Nephron (organoid): Measurements from ENCODE around the gene FUS.

ENCODE experiments used
- H3K27ac Mint-ChIP-seq, 3 experiments: 2 replicates each; pipeline ENCODE4 v1.8.0; 2020; ENCODE audit warnings: mixed read lengths in 3 of 3, mild to moderate bottlenecking in 2 of 3, moderate library complexity in 1 of 3
- H3K27me3 Mint-ChIP-seq: 2 replicates; pipeline ENCODE4 v1.8.0; 2021; ENCODE audit warnings: low read depth, mild to moderate bottlenecking, moderate library complexity, mixed read lengths
- H3K36me3 Mint-ChIP-seq: 2 replicates; pipeline ENCODE4 v1.8.0; 2020; ENCODE audit warnings: low read depth, mixed read lengths
- H3K4me1 Mint-ChIP-seq: 2 replicates; pipeline ENCODE4 v1.8.0; 2020; ENCODE audit warnings: mixed read lengths
- H3K4me3 Mint-ChIP-seq, 3 experiments: 2 replicates each; pipeline ENCODE4 v1.8.0; 2020; ENCODE audit warnings: mild to moderate bottlenecking in 3 of 3, mixed read lengths in 3 of 3, moderate library complexity in 2 of 3
- H3K9me3 Mint-ChIP-seq: 2 replicates; pipeline ENCODE4 v1.8.0; 2020; ENCODE audit warnings: mixed read lengths
- TF ChIP-seq, protein P1 (sequence below), 3 experiments: fragments of 200-600 bp; sonication (generic); IDR thresholded peaks; one replicate each; pipeline ENCODE4 v1.5.0; 2021; ENCODE audit warnings: antibody characterized with exemption in 3 of 3; ENCODE audit not compliant: unreplicated experiment in 3 of 3

The FUS gene

DNA sequence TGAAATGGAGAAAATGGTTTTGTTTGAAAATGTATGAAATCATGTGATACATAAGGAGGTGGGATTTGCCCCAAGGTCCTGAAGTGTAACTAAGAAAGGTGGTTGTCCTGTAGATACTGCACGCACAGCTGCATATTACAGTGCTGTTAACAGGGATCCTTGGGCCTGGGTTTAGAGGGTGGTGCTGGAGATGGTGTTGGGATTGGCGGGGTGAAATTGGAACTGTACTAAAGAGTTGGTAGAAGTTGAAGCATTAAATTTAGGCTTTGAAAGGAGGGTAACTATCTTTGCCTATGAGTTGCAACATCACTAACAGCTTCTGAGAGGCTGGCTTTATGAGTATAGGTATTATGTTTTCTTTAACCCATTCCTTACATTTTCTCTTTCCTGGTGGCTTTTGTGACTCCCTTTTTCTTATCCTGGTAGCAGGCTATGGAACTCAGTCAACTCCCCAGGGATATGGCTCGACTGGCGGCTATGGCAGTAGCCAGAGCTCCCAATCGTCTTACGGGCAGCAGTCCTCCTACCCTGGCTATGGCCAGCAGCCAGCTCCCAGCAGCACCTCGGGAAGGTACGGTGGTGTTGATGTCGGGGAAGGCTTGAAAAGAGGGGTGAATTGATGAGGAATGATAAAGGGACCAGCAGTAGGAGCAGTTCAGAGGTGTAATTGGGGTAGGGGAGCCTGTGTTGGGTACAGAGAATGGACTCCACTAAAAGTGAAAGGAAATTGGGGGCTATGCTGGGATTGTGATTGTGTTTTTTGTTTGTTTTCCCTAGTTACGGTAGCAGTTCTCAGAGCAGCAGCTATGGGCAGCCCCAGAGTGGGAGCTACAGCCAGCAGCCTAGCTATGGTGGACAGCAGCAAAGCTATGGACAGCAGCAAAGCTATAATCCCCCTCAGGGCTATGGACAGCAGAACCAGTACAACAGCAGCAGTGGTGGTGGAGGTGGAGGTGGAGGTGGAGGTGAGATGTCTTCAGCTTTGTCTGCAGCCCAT is 3.8 kb downstream of the FUS start:
- peak overlapping the region; percentile 60 to 95 (median 94) for H3K4me3 Mint-ChIP-seq
- H3K36me3 Mint-ChIP-seq = peaks cover 73% of the 10 kb centered on the region
- no peaks in the 10 kb centered on the region for H3K9me3 Mint-ChIP-seq
- H3K27ac Mint-ChIP-seq = no peak overlapping the region
- peaks cover 31% of the 10 kb centered on the region for H3K4me1 Mint-ChIP-seq
- no peaks in the 10 kb centered on the region for H3K27me3 Mint-ChIP-seq
- TF ChIP-seq, protein P1, sequence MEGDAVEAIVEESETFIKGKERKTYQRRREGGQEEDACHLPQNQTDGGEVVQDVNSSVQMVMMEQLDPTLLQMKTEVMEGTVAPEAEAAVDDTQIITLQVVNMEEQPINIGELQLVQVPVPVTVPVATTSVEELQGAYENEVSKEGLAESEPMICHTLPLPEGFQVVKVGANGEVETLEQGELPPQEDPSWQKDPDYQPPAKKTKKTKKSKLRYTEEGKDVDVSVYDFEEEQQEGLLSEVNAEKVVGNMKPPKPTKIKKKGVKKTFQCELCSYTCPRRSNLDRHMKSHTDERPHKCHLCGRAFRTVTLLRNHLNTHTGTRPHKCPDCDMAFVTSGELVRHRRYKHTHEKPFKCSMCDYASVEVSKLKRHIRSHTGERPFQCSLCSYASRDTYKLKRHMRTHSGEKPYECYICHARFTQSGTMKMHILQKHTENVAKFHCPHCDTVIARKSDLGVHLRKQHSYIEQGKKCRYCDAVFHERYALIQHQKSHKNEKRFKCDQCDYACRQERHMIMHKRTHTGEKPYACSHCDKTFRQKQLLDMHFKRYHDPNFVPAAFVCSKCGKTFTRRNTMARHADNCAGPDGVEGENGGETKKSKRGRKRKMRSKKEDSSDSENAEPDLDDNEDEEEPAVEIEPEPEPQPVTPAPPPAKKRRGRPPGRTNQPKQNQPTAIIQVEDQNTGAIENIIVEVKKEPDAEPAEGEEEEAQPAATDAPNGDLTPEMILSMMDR (IDR thresholded peaks at IDR 0.05; ENCODE audit: unreplicated experiment in 3 of 3) = no peak

DNA sequence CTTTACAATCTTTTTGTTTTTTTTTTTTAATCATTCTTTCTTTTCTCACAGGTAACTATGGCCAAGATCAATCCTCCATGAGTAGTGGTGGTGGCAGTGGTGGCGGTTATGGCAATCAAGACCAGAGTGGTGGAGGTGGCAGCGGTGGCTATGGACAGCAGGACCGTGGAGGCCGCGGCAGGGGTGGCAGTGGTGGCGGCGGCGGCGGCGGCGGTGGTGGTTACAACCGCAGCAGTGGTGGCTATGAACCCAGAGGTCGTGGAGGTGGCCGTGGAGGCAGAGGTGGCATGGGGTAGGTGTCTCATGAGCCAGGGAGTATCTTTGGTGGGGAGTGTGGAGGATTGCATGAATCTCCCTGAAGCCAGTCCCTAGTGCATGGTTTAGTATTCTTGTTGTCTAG is 4.9 kb downstream of the FUS start:
- Mint-ChIP-seq H3K4me3 (peak overlapping the region; percentile 17 to 47 (median 27)), H3K4me1 (peaks cover 31% of the 10 kb centered on the region), H3K27me3 (no peaks in the 10 kb centered on the region), H3K9me3 (no peaks in the 10 kb centered on the region), H3K27ac (no peak overlapping the region), H3K36me3 (peaks cover 84% of the 10 kb centered on the region)
- TF ChIP-seq, protein P1 (IDR thresholded peaks at IDR 0.05; ENCODE audit: unreplicated experiment in 3 of 3) = no peak

DNA sequence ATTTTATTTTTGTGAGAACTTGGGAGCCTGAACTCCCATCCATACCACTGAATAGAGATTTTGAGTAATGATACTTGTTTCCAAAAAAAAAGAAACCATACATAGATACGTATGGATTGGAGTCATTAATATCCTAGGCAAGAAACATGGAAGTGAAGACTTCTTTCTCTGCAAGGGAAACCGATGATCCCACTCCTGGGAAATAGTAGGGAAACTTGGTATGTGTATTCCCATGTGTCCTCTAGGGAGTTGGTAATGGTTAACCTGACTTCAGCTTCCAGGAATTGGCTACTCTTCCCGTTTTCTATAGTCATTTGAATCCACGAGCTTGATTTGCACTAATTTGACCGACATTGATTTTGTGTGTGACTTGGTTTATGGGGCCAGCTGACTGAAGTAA is 5.4 kb downstream of the FUS start:
- TF ChIP-seq, protein P1 (IDR thresholded peaks at IDR 0.05; ENCODE audit: unreplicated experiment in 3 of 3) = no peak
- H3K27ac Mint-ChIP-seq = no peak overlapping the region
- no peaks in the 10 kb centered on the region for H3K9me3 Mint-ChIP-seq
- H3K4me1 Mint-ChIP-seq = peaks cover 31% of the 10 kb centered on the region
- peak overlapping the region in 2 of 3 experiments; percentile 4 to 27 for H3K4me3 Mint-ChIP-seq
- peaks cover 89% of the 10 kb centered on the region for H3K36me3 Mint-ChIP-seq
- H3K27me3 Mint-ChIP-seq = no peaks in the 10 kb centered on the region

DNA sequence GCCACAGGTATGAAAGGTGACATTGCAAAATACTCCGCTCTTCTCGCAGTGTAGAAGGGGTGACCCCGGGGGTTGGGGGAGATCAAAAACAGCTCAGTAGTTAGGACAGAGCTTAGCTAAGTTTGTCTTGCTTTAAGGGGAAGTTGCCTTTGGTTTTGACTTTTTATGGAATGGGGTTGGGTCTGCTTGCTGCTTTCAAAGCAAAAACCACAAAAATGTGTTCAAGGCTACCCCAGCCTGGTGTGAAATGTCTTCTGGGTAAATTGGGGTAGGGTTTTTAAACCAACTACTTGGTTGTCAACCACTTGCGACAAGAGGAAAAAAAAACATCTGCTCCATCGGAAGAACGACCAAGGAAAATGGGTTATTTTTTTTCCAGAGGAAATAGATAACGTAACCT is 6.2 kb downstream of the FUS start:
- TF ChIP-seq, protein P1 (IDR thresholded peaks at IDR 0.05; ENCODE audit: unreplicated experiment in 3 of 3) = no peak
- Mint-ChIP-seq H3K36me3 (peaks cover 95% of the 10 kb centered on the region), H3K9me3 (no peaks in the 10 kb centered on the region), H3K4me3 (peak overlapping the region in 1 of 3 experiments; percentile 18), H3K27ac (no peak overlapping the region), H3K27me3 (no peaks in the 10 kb centered on the region), H3K4me1 (peaks cover 31% of the 10 kb centered on the region)

DNA sequence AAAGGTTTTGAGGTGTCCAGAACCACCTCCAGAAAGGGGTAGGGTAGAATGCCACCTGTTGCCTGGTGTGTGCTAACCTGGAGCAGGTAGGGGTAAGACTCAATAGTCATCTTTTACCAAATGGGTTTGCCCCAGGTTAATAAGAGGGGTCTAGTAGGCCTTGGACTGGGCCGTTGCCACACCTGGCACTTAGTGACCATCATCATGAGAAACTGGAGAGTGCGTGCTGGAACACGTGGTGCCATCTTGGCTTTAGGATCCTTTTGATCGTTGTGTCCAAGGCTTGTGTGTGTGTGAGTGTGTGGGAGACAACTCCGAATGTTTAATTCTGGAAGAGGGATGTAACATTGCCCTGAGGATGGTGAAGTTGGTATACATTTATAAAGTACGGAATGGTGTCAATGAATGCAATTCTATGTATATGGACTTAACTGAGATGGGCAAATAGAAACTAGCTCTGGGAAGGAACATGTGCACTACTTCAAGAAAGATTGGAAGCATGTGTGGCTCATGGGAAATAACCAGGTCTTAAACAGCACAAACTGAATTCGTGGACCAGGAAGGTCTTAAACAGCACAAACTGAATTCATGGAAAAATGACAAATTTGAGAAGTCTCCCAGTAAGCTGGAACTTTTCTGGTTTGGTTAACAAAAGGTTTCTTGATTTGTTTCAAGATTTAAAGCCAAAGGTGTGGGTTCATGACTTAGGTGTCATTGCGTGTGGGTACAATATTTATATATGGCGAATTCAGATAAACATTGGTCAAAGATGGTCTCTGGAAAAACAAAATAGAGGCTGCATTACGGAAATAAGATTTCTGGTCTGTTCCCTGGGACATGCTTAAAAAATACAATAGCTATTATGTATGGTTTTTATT is 7.2 kb downstream of the FUS start:
- peaks cover 98% of the 10 kb centered on the region for H3K36me3 Mint-ChIP-seq
- H3K27ac Mint-ChIP-seq = no peak overlapping the region
- H3K9me3 Mint-ChIP-seq = no peaks in the 10 kb centered on the region
- H3K4me3 Mint-ChIP-seq = no peak overlapping the region
- no peaks in the 10 kb centered on the region for H3K27me3 Mint-ChIP-seq
- TF ChIP-seq, protein P1 (IDR thresholded peaks at IDR 0.05; ENCODE audit: unreplicated experiment in 3 of 3) = no peak
- H3K4me1 Mint-ChIP-seq = peaks cover 24% of the 10 kb centered on the region
